Activated T-helper 1 cell treated with anti-CD3 and anti-CD28 coated beads, Interleukin-12 subunit alpha, Interleukin-12 subunit beta, Interleukin-2, Interleukin-4 antibody, amounts not matched to agents 30 ng/mL and 10 ng/mL and 1 ng/mL, durations not matched to agents 14 hours and 24 hours and 36 hours (primary cell): ENCODE measurements around the gene USP32. TPM values are rescaled to one million over a fixed set of nuclear protein-coding genes. Genes with fewer than 3 reads are reported as not detected.
"Not testable (repeated sequence)": the region's sequence is repeated elsewhere in the genome, so short reads cannot be mapped to it uniquely, and the experiment has no call there.

Experiments
- DNase-seq: peaks from one replicate; pipeline ENCODE4 v3.0.0; 2021; ENCODE audit warnings: low spot score
- H3K27ac Mint-ChIP-seq: one replicate; pipeline ENCODE4 v1.8.0; 2021; ENCODE audit warnings: mild to moderate bottlenecking, mixed read lengths
- H3K27me3 Mint-ChIP-seq: one replicate; pipeline ENCODE4 v1.8.0; 2022; ENCODE audit warnings: mild to moderate bottlenecking, moderate library complexity, mixed read lengths; ENCODE audit not compliant: insufficient read depth
- H3K36me3 Mint-ChIP-seq: one replicate; pipeline ENCODE4 v1.8.0; 2021; ENCODE audit warnings: low read depth, mixed read lengths
- H3K4me1 Mint-ChIP-seq: one replicate; pipeline ENCODE4 v1.8.0; 2021; ENCODE audit warnings: low read depth, mixed read lengths
- H3K4me3 Mint-ChIP-seq: one replicate; pipeline ENCODE4 v1.8.0; 2021; ENCODE audit warnings: mild to moderate bottlenecking, moderate library complexity, mixed read lengths
- H3K9me3 Mint-ChIP-seq: one replicate; pipeline ENCODE4 v1.8.0; 2021; ENCODE audit warnings: mixed read lengths
- intact Hi-C: fragments of 100-400 bp; cut with micrococcal nuclease; formaldehyde crosslinking; loops from one replicate; pipeline ENCODE4 v1.15.1; 2024
- total RNA-seq: library from RNA; stranded (reverse); gene quantifications from 2 replicates; pipeline ENCODE4 v1.2.3, GENCODE V29; 2022

Gene USP32
- total RNA-seq = 30.5 and 31.2 TPM in 2 replicates

GRCh38 chr17:60392042-60392844, at the start of gene USP32:
Gene USP32 (minus strand): TSS chr17:60392133. CDS start chr17:60391939, 194 bp downstream.
- Mint-ChIP-seq H3K4me3 (peak within 1 kb of the TSS; percentile 97), H3K27me3 (no peaks in the 10 kb centered on the region), H3K36me3 (no peaks in the 10 kb centered on the region), H3K27ac (peak within 1 kb of the TSS; percentile 95), H3K4me1 (peaks cover 50% of the 10 kb centered on the region), H3K9me3 (no peaks in the 10 kb centered on the region)
- peak; percentile 97 for DNase-seq
- intact Hi-C loops = loop anchor here (1.0 to 10.0 kb wide), 11 partner anchors 29 to 1877 kb away; partner anchors contain the start of genes BCAS3, HEATR6, MTMR4 and PPM1D

- intact Hi-C loops = loop anchor here (10.0 kb wide), 1 partner anchor 335 kb away; no protein-coding TSS in a partner anchor
- DNase-seq = no peak
- Mint-ChIP-seq H3K27ac (no peak overlapping the region), H3K4me1 (no peaks in the 10 kb centered on the region), H3K27me3 (no peaks in the 10 kb centered on the region), H3K4me3 (no peak overlapping the region), H3K36me3 (peaks cover 1% of the 10 kb centered on the region), H3K9me3 (no peaks in the 10 kb centered on the region)
Measured at GRCh38 chr17:60439501-60439900, 47.6 kb upstream of the USP32 start.

- Mint-ChIP-seq H3K36me3 (no peaks in the 10 kb centered on the region), H3K27me3 (peaks cover 2% of the 10 kb centered on the region), H3K27ac (no peak overlapping the region), H3K9me3 (no peaks in the 10 kb centered on the region), H3K4me1 (no peaks in the 10 kb centered on the region), H3K4me3 (no peak overlapping the region)
- intact Hi-C loops = loop anchor here (1.0 to 10.0 kb wide), 4 partner anchors 15 to 332 kb away; no protein-coding TSS in a partner anchor
- DNase-seq = no peak
Measured at GRCh38 chr17:60436676-60437075, 44.7 kb upstream of the USP32 start.

GRCh38 chr17:60435244-60436167, 43.6 kb upstream of the USP32 start:
- no peak overlapping the region for H3K4me3 Mint-ChIP-seq
- peaks cover 2% of the 10 kb centered on the region for H3K27me3 Mint-ChIP-seq
- no peak overlapping the region for H3K27ac Mint-ChIP-seq
- no peaks in the 10 kb centered on the region for H3K9me3 Mint-ChIP-seq
- no peaks in the 10 kb centered on the region for H3K4me1 Mint-ChIP-seq
- H3K36me3 Mint-ChIP-seq = no peaks in the 10 kb centered on the region
- peak; percentile 25 for DNase-seq
- intact Hi-C loops = loop anchor here (1.0 to 10.0 kb wide), 4 partner anchors 14 to 331 kb away; no protein-coding TSS in a partner anchor

- intact Hi-C loops = loop anchor here (10.0 kb wide), 1 partner anchor 329 kb away; no protein-coding TSS in a partner anchor
- H3K4me3 Mint-ChIP-seq, H3K4me1 Mint-ChIP-seq, H3K27me3 Mint-ChIP-seq, H3K27ac Mint-ChIP-seq, H3K9me3 Mint-ChIP-seq, DNase-seq, H3K36me3 Mint-ChIP-seq: not testable (repeated sequence)
Measured at GRCh38 chr17:60433021-60433997, 41.4 kb upstream of the USP32 start.

- H3K27me3 Mint-ChIP-seq = peaks cover 12% of the 10 kb centered on the region
- DNase-seq, H3K4me1 Mint-ChIP-seq, H3K4me3 Mint-ChIP-seq, H3K36me3 Mint-ChIP-seq, H3K9me3 Mint-ChIP-seq, H3K27ac Mint-ChIP-seq: not testable (repeated sequence)
- intact Hi-C loops = loop anchor here (10.0 kb wide), 1 partner anchor 326 kb away; no protein-coding TSS in a partner anchor
Measured at GRCh38 chr17:60430561-60430960, 38.6 kb upstream of the USP32 start.

- H3K4me3 Mint-ChIP-seq, H3K27ac Mint-ChIP-seq, H3K4me1 Mint-ChIP-seq, H3K9me3 Mint-ChIP-seq, DNase-seq, H3K36me3 Mint-ChIP-seq, intact Hi-C loops: not testable (repeated sequence)
- peaks cover 16% of the 10 kb centered on the region for H3K27me3 Mint-ChIP-seq
Measured at GRCh38 chr17:60428491-60428890, 36.6 kb upstream of the USP32 start.

GRCh38 chr17:60426596-60426995, 34.7 kb upstream of the USP32 start:
- H3K9me3 Mint-ChIP-seq = no peaks in the 10 kb centered on the region
- intact Hi-C loops = no loop called here

GRCh38 chr17:60425626-60426025, 33.7 kb upstream of the USP32 start:
- intact Hi-C loops = no loop called here

More at GRCh38 chr17:60426596-60426995, 34.7 kb upstream of the USP32 start:
- no peak for DNase-seq
- H3K4me1 Mint-ChIP-seq = no peaks in the 10 kb centered on the region
- no peak overlapping the region for H3K27ac Mint-ChIP-seq
- H3K36me3 Mint-ChIP-seq = no peaks in the 10 kb centered on the region
- H3K27me3 Mint-ChIP-seq = peaks cover 15% of the 10 kb centered on the region
- no peak overlapping the region for H3K4me3 Mint-ChIP-seq

GRCh38 chr17:60423865-60424264, 31.9 kb upstream of the USP32 start:
- intact Hi-C loops = no loop called here
- Mint-ChIP-seq H3K4me3 (no peak overlapping the region), H3K4me1 (peaks cover 7% of the 10 kb centered on the region), H3K36me3 (peaks cover 1% of the 10 kb centered on the region), H3K27me3 (peaks cover 13% of the 10 kb centered on the region), H3K9me3 (no peaks in the 10 kb centered on the region), H3K27ac (no peak overlapping the region)
- no peak for DNase-seq

More at GRCh38 chr17:60425626-60426025, 33.7 kb upstream of the USP32 start:
- Mint-ChIP-seq H3K4me3 (no peak overlapping the region), H3K36me3 (no peaks in the 10 kb centered on the region), H3K27me3 (peaks cover 15% of the 10 kb centered on the region), H3K9me3 (no peaks in the 10 kb centered on the region), H3K4me1 (peaks cover 7% of the 10 kb centered on the region), H3K27ac (no peak overlapping the region)
- no peak for DNase-seq

GRCh38 chr17:60422162-60422665, 30.3 kb upstream of the USP32 start, which contains the start of gene CHCT1:
Gene CHCT1 (plus strand): TSS chr17:60422489. CDS start chr17:60422593, 104 bp downstream.
- Mint-ChIP-seq H3K27ac (peak within 1 kb of the TSS; percentile 87), H3K36me3 (peaks cover 1% of the 10 kb centered on the region), H3K27me3 (peaks cover 8% of the 10 kb centered on the region), H3K4me1 (peaks cover 7% of the 10 kb centered on the region), H3K4me3 (peak within 1 kb of the TSS; percentile 78), H3K9me3 (no peaks in the 10 kb centered on the region)
- intact Hi-C loops = no loop called here
- DNase-seq = no peak
